HEK293 (cell line): ENCODE results near the gene MAP1LC3A.

Experiments used
- CTCF ChIA-PET: fragments of 350-600 bp; formaldehyde crosslinking; extraction: SDS; loops from one replicate; lab custom pipeline; 2021; ENCODE audit warnings: antibody characterized with exemption; lab: Yijun Ruan, JAX
- POLR2A ChIA-PET: fragments of 300-600 bp; formaldehyde crosslinking; extraction: SDS; loops from one replicate; lab custom pipeline; 2020; ENCODE audit warnings: antibody characterized with exemption, inconsistent platforms; lab: Yijun Ruan, JAX
- H3K27ac ChIP-seq: fragments of 200-500 bp; sonication (Bioruptor generic); 2 replicates; pipeline ENCODE4 v1.5.1; 2014; ENCODE audit warnings: low read depth, low read length, control low read depth, inconsistent platforms; ENCODE audit errors: extremely low read depth
- H3K36me3 ChIP-seq, 2 experiments: fragments of 200-500 bp in 1 of 2; sonication (Bioruptor generic) in 1 of 2; 1 replicate in 1 of 2; 2 replicates in 1 of 2; pipeline ENCODE4 v1.5.1; 2014 to 2017; ENCODE audit warnings: inconsistent platforms in 2 of 2, low read length in 2 of 2; ENCODE audit not compliant: control insufficient read depth in 2 of 2, insufficient read depth in 1 of 2
- H3K4me1 ChIP-seq: fragments of 200-500 bp; sonication (Bioruptor generic); 2 replicates; pipeline ENCODE4 v1.5.1; 2014; ENCODE audit warnings: mild to moderate bottlenecking, low read length, inconsistent platforms; ENCODE audit not compliant: control insufficient read depth, insufficient read depth
- H3K4me3 ChIP-seq: 2 replicates; pipeline ENCODE4 v1.5.1; 2011; ENCODE audit warnings: low read depth, mild to moderate bottlenecking, control low read depth, low read length, moderate library complexity
- H3K9me3 ChIP-seq: fragments of 200-500 bp; sonication (Bioruptor generic); 2 replicates; pipeline ENCODE4 v1.5.1; 2014; ENCODE audit warnings: low read depth, low read length, inconsistent platforms; ENCODE audit not compliant: control insufficient read depth, insufficient read depth
- CTCF ChIP-seq: fragments of 450-650 bp; formaldehyde crosslinking; IDR thresholded peaks from 2 replicates; pipeline ENCODE4 v1.5.1; 2016; ENCODE audit warnings: missing biosample characterization, missing genetic modification characterization
- GLIS1 ChIP-seq: fragments of 450-650 bp; formaldehyde crosslinking; IDR thresholded peaks from 2 replicates; pipeline ENCODE4 v1.5.1; 2016; ENCODE audit warnings: missing biosample characterization, missing genetic modification characterization
- IKZF3 ChIP-seq: fragments of 450-650 bp; IDR thresholded peaks from 2 replicates; pipeline ENCODE4 v1.5.0; 2018; ENCODE audit warnings: missing biosample characterization, mild to moderate bottlenecking, missing genetic modification characterization, moderate library complexity
- OSR2 ChIP-seq: fragments of 450-650 bp; formaldehyde crosslinking; IDR thresholded peaks from 2 replicates; pipeline ENCODE4 v1.5.1; 2016; ENCODE audit warnings: missing biosample characterization, missing genetic modification characterization
- SP7 ChIP-seq: fragments of 450-650 bp; formaldehyde crosslinking; IDR thresholded peaks from 2 replicates; pipeline ENCODE4 v1.5.1; 2016; ENCODE audit warnings: missing biosample characterization, missing genetic modification characterization
- TRIM28 ChIP-seq: IDR thresholded peaks from 2 replicates; pipeline ENCODE4 v1.6.1; 2011; ENCODE audit warnings: low read length, control low read depth, borderline replicate concordance
- WT1 ChIP-seq: fragments of 450-650 bp; formaldehyde crosslinking; IDR thresholded peaks from 2 replicates; pipeline ENCODE4 v1.5.1; 2016; ENCODE audit warnings: missing biosample characterization, missing genetic modification characterization
- YY2 ChIP-seq: fragments of 450-650 bp; formaldehyde crosslinking; IDR thresholded peaks from 2 replicates; pipeline ENCODE4 v1.5.1; 2016; ENCODE audit warnings: missing biosample characterization, missing genetic modification characterization
- ZIC2 ChIP-seq: fragments of 450-650 bp; formaldehyde crosslinking; IDR thresholded peaks from 2 replicates; pipeline ENCODE4 v1.5.1; 2016; ENCODE audit warnings: missing biosample characterization, missing genetic modification characterization
- ZNF114 ChIP-seq: fragments of 450-650 bp; formaldehyde crosslinking; IDR thresholded peaks from 2 replicates; pipeline ENCODE4 v1.5.0; 2017; ENCODE audit warnings: missing biosample characterization, missing genetic modification characterization
- ZNF146 ChIP-seq: fragments of 450-650 bp; formaldehyde crosslinking; IDR thresholded peaks from 2 replicates; pipeline ENCODE4 v1.5.1; 2016; ENCODE audit warnings: missing biosample characterization, missing genetic modification characterization
- ZNF18 ChIP-seq: fragments of 450-650 bp; formaldehyde crosslinking; IDR thresholded peaks from 2 replicates; pipeline ENCODE4 v1.5.1; 2016; ENCODE audit warnings: missing biosample characterization, missing genetic modification characterization
- ZNF211 ChIP-seq: fragments of 450-650 bp; formaldehyde crosslinking; IDR thresholded peaks from 2 replicates; pipeline ENCODE4 v1.5.1; 2016; ENCODE audit warnings: low read depth, missing biosample characterization, missing genetic modification characterization
- ZNF24 ChIP-seq: fragments of 450-650 bp; formaldehyde crosslinking; IDR thresholded peaks from 2 replicates; pipeline ENCODE4 v1.5.1; 2016; ENCODE audit warnings: missing biosample characterization, missing genetic modification characterization
- ZNF311 ChIP-seq: fragments of 450-650 bp; formaldehyde crosslinking; IDR thresholded peaks from 2 replicates; pipeline ENCODE4 v1.5.1; 2017; ENCODE audit warnings: missing biosample characterization, missing genetic modification characterization, borderline replicate concordance
- ZNF391 ChIP-seq: fragments of 450-650 bp; formaldehyde crosslinking; IDR thresholded peaks from 2 replicates; pipeline ENCODE4 v1.5.1; 2016; ENCODE audit warnings: low read depth, missing biosample characterization, missing genetic modification characterization, borderline replicate concordance
- ZNF549 ChIP-seq: fragments of 450-650 bp; IDR thresholded peaks from 2 replicates; pipeline ENCODE4 v1.5.1; 2018; ENCODE audit warnings: missing biosample characterization, missing genetic modification characterization, mild to moderate bottlenecking, inconsistent platforms, moderate library complexity
- ZNF560 ChIP-seq: fragments of 450-650 bp; formaldehyde crosslinking; IDR thresholded peaks from 2 replicates; pipeline ENCODE4 v1.5.1; 2017; ENCODE audit warnings: missing biosample characterization, missing genetic modification characterization, borderline replicate concordance
- ZNF600 ChIP-seq: fragments of 450-650 bp; formaldehyde crosslinking; IDR thresholded peaks from 2 replicates; pipeline ENCODE4 v1.5.1; 2016; ENCODE audit warnings: missing biosample characterization, missing genetic modification characterization
- ZNF639 ChIP-seq: fragments of 450-650 bp; formaldehyde crosslinking; IDR thresholded peaks from 2 replicates; pipeline ENCODE4 v1.5.1; 2016; ENCODE audit warnings: missing biosample characterization, missing genetic modification characterization
- ZNF747 ChIP-seq: fragments of 450-650 bp; formaldehyde crosslinking; IDR thresholded peaks from 2 replicates; pipeline ENCODE4 v1.5.1; 2016; ENCODE audit warnings: missing biosample characterization, missing genetic modification characterization
- ZNF776 ChIP-seq: fragments of 450-650 bp; formaldehyde crosslinking; IDR thresholded peaks from 2 replicates; pipeline ENCODE4 v1.5.0; 2017; ENCODE audit warnings: missing biosample characterization, missing genetic modification characterization, borderline replicate concordance
- ZNF830 ChIP-seq: fragments of 450-650 bp; IDR thresholded peaks from 2 replicates; pipeline ENCODE4 v1.5.0; 2018; ENCODE audit warnings: missing biosample characterization, missing genetic modification characterization, low read depth, mild to moderate bottlenecking, moderate library complexity
- ZSCAN18 ChIP-seq: fragments of 450-650 bp; formaldehyde crosslinking; IDR thresholded peaks from 2 replicates; pipeline ENCODE4 v1.5.1; 2016; ENCODE audit warnings: missing biosample characterization, missing genetic modification characterization
- ZSCAN5A ChIP-seq: fragments of 450-650 bp; formaldehyde crosslinking; IDR thresholded peaks from 2 replicates; pipeline ENCODE4 v1.5.1; 2016; ENCODE audit warnings: missing biosample characterization, missing genetic modification characterization
- TF ChIP-seq, protein P1 (sequence below): fragments of 450-650 bp; formaldehyde crosslinking; IDR thresholded peaks from 2 replicates; pipeline ENCODE4 v1.5.1; 2016; ENCODE audit warnings: missing biosample characterization, missing genetic modification characterization

MAP1LC3A gene

GRCh38 chr20:34522969-34523871, 35.3 kb upstream of the MAP1LC3A start (continued):
- TF ChIP-seq ZNF639 (tag by site-specific recombination), result 0 out of 2 replicates have a peak, but pooled peaks have one; percentile 32
- peak; percentile 31; the same call in 1 of the 2 replicates for TF ChIP-seq OSR2 (tag by site-specific recombination)
- TF ChIP-seq WT1 (tag by site-specific recombination), result 0 out of 2 replicates have a peak, but pooled peaks have one; percentile 18
- TF ChIP-seq GLIS1, result peak; percentile 74
- no peak for TF ChIP-seq ZNF146 (tag by site-specific recombination)
- TF ChIP-seq ZNF311 (tag by site-specific recombination), result no peak
- TF ChIP-seq ZNF18 (tag by site-specific recombination), result no peak
- TF ChIP-seq CTCF, result peak; percentile 81
- no peak for TF ChIP-seq ZSCAN5A (tag by site-specific recombination)
- no peak for TF ChIP-seq YY2 (tag by site-specific recombination)
- TF ChIP-seq TRIM28, result 0 out of 2 replicates have a peak, but pooled peaks have one; percentile 25
- peak; percentile 57; the same call in 1 of the 2 replicates for TF ChIP-seq IKZF3 (tag by site-specific recombination)
- peak; percentile 94 for TF ChIP-seq ZNF600 (tag by site-specific recombination)
- no peak for TF ChIP-seq ZNF560 (tag by site-specific recombination)
- TF ChIP-seq ZIC2 (tag by site-specific recombination), result peak; percentile 89
- TF ChIP-seq SP7 (tag by site-specific recombination), result peak; percentile 43; the same call in 1 of the 2 replicates
- TF ChIP-seq ZNF24 (tag by site-specific recombination), result peak; percentile 40; the same call in 1 of the 2 replicates

DNA sequence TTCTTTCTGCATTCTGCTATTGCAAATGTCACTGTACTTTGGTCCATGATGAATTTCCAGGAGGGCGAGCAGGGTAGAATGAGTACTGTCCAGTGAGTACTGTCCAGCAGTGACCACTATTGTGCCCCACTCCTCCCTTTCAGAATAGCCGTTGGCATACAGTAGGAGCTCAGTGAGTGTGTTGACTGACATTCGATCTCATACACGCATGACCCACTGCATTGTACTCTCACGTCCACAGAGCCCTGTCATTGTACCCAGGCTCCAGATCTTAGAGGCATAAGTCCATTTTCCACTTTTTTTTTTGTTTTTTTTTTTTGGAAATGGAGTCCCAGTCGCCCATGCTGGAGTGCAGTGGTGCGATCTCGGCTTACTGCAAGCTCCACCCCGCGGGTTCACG, 34.1 kb upstream of the MAP1LC3A start:
- ChIA-PET CTCF (interaction anchor here (0.7 to 7.7 kb wide), 4 partner anchors 8 to 222 kb away, joined by 3 to 116 read pairs (median 6); partner anchors contain the start of gene DYNLRB1), POLR2A (interaction anchor here (0.6 to 1.0 kb wide), 3 partner anchors 8 to 246 kb away, joined by 3 to 4 read pairs (median 3); partner anchors contain the start of gene DYNLRB1)
- peaks cover 9% of the 10 kb centered on the region for H3K4me1 ChIP-seq
- H3K9me3 ChIP-seq, result no peaks in the 10 kb centered on the region
- H3K36me3 ChIP-seq, result peaks cover 3 to 59% of the 10 kb centered on the region in 2 experiments; a peak in 2 of 3 replicates
- H3K27ac ChIP-seq, result no peak overlapping the region
- no peak overlapping the region for H3K4me3 ChIP-seq
- TF ChIP-seq ZNF211 (tag by site-specific recombination) (no peak), ZNF114 (tag by site-specific recombination) (no peak), ZSCAN18 (tag by site-specific recombination) (no peak), ZNF549 (no peak), ZNF776 (tag by site-specific recombination) (no peak), TRIM28 (no peak), ZNF830 (tag by site-specific recombination) (no peak), ZNF391 (tag by site-specific recombination) (no peak), ZNF747 (tag by site-specific recombination) (no peak)
- TF ChIP-seq, protein P1, sequence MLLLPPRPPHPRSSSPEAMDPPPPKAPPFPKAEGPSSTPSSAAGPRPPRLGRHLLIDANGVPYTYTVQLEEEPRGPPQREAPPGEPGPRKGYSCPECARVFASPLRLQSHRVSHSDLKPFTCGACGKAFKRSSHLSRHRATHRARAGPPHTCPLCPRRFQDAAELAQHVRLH (tag by site-specific recombination), result no peak
